Stimulated activated CD4-positive, alpha-beta T cell treated with anti-CD3 and anti-CD28 coated beads, Interleukin-12 subunit alpha, Interleukin-12 subunit beta, amount 100 ng/mL, for 24 hours (primary cell): ENCODE results near the gene KDM4C.

Experiments used
- DNase-seq, 2 experiments: peaks; one replicate each; pipeline ENCODE4 v3.0.0-alpha.2; 2020; ENCODE audit warnings: low read depth in 2 of 2

KDM4C gene

DNA sequence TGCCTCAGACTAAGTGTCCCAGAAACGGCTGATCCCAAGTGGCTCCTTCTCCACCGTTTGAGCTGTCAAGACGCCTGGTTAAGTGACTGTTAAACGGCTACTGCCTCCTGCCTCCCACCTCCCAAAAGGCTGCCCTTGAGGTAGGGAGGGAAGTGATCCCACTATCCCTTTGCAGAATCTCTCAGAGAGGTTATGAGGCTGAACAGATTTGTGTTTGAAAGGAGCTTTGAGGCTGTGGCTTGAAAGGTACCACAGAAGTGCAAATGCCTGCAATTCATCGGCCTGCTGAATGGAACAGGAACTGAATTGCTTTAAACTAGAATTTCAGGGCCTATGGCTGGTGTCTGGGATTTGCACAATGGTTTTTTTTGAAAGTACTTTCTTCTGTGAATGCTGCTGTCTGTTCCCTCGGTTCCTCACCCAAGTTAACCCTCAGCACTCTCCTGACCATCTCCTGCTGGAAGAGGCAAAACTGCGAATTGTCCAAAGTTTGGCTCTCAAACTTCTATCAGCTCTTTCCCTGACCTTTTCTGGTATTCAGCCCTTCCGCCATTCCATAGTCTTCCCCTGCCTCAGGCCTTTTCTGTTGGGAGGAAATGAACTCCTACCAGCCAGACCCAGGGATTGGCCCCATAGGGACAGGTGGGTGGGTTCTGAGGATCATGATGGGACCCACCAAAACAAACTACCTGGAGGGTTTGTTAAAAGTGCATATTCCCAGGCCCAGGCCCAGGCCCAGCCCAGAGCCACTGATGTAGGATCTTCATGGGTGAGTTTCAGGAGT is 453.3 kb downstream of the KDM4C start:
- DNase-seq: no peak

DNA sequence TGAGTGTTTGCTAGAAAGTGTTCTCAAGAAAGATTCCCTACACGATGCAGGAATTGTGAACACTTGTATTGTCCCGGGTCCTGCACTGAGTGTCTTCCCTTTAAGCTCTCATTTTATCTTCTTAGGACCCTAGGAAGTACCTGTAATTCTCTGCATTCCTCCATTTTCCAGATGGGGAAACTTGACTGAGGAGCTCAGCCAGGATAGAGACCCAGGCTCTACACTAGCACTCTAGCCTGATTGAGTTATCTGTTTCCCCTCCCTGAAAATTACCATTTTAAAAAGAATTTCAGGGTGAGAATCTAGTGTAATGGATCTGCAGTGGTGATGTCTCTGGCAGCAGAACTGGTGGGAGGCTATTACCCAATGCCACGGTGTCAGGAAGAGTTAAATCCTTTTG is 453.9 kb downstream of the KDM4C start:
- DNase-seq: no peak

DNA sequence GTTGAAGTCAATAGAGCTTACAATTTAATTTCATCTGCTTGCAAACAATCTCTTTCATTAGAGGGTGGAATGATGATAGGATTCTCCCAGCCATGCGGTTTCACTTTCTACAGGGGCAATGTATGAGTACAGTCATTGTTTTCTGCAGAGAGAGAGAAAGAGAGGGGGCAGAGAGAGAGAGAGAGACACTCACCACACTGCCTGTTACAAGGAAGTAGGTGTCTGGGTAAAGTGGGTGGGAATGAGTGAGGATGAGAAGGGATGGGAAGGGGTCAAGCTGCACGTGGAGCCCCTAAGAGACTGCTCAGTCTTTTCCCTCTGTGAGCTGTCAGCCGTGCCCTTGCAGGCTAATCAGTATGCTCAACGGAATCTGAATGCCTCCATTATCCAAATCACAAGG is 454.3 kb downstream of the KDM4C start:
- DNase-seq: no peak

DNA sequence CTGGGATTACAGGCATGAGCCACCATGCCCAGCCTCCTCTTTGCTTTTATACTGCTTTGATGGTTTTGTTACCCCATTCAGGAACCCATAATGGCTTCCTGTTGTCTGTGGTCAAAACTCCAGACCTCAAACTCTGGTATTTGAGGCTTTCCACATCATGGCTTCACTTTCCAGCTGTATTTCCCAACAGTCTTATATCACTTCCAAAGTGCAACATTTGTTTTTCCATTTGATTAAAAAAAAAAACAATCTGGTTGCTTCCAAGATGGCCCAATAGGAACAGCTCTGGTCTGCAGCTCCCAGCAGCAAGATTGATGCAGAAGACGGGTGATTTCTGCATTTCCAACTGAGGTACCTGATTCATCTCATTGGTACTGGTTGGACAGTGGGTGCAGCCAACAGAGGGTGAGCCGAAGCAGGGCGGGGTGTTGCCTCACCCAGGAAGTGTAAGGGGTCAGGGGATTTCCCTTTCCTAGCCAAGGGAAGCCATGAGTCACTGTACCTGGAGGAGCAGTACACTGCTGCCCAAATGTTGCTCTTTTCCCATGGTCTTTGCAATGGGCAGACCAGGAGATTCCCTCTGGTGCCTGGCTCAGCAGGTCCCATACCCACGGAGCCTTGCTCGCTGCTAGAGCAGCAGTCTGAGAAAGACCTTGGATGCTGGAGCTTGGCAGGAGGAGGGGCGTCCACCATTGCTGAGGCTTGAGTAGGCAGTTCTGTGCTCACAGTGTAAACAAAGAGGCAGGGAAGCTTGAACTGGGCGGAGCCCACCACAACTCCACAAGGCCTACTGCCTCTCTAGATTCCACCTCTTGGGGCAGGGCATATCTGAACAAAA is 458.4 kb downstream of the KDM4C start:
- peak in 1 of 2 experiments; percentile 32 for DNase-seq

DNA sequence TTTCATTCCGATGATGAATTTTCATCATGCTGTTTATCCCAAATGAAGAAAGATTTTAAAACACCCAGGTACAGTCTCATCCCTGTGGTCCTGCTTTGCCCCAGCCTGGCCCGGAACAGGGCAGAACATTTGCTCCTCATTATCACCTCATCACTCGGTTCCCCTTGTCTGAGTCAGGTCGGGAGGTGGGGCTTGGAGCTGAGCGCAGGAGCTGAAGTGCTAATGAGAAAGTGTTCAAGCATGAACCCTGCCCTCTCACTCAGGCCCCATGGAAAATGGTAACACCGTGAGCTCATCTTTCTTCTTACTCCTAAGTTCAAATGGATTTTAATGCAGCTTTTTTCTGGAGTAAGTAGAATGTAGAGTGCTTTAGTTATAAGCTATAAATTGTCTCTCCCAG is 466.2 kb downstream of the KDM4C start:
- DNase-seq: no peak
